C1 segment of cervical spinal cord (tissue), 14 donors: Measurements from ENCODE around the gene DYSF.
"Not testable (repeated sequence)": the region's sequence is repeated elsewhere in the genome, so short reads cannot be mapped to it uniquely, and the experiment has no call there.

Source experiments
- DNase-seq, 14 donors: peaks; one replicate each; lab custom pipeline; 2025; lab: John Stamatoyannopoulos, UW

DYSF gene

GRCh38 chr2:71472019-71472418 is 18.7 kb downstream of the DYSF start:
- DNase-seq: no peak

DNA sequence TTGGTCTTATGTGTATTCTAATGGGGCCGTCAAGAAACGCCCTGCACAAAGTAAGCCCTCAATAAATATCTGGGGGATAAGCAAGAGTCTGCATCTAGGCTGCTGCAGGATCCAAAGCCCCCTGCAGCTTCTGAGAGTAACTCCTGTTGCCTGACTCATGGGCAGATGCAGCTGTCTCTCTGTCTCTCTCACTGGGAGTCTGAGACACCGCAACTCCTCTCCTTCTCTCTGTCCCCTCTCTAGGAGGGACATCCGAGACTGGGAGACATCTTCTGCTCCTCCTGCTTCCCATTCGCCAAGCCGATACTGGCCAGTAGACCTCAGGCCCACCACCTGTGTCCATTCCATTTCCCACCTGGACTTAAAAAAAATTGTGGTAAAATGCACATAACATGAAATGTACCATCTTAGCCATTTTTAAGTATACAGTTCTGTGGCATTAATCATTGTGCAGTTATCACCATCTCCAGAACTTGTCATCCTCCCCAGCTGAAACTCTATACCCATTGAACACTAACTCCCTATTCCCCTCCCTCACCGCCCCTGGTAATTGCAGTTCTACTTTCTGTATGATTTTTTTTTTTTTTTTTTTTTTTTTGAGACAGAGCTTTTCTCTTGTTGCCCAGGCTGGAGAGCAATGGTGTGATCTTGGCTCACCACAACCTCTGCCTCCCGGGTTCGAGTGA is 20.1 kb downstream of the DYSF start:
- DNase-seq: no peak

DNA sequence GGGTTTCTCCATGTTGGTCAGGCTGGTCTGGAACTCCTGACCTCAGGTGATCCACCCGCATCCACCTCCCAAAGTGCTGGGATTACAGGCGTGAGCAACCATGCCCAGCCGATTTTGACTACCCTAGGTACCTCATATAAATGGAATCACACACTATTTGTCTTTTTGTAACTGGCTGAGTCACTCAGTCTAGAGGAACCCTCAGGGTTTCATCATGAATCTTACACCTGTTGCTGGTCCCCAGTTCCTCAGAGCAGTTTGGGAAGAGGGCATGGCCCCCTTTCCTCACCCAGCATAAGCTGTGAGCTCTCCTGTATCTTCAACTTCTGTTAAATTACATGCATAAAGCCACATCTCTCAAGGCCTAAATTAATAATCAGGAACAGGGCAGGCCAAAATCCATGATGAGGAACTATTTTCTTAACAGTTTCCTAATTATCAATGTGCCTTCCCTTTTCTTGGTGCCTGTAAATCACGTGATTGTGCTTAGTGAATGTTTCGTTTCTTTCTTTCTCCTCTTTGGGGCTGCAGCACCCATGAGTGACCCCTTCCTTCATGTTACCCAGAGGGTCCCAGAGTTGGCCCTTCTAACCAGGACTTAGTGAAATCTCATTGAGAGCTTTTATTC is 20.9 kb downstream of the DYSF start:
- DNase-seq: no peak

DNA sequence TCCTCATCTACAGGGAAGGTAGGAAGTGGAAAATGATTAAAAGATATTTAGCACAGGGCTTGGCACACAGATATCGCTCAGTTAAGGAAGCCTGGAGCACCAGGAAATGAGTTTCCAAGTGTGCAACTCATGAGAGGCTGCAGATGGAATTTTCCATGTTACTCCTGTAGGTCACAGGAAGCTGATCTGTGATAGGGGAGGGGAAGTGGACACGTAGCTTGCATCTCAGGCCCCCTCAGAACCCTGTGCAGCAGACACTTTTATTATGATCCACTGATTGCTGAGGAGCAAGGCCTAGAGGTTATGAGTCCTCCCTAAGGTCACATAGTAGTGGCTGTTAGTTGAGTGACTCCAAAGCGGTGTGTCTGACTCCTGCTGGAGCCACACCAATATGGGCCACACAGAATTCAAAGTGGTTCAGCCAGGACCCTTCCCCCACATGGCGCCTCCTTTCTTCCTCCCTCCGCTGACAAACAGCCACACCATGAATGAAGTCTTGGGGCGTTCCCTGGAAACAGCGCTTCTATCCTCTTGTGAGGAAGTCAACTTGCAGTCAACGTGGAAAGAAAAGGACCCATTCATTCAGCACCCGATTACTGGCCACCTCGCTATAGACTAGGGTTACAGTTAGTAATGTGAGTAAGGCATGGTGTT is 21.5 kb downstream of the DYSF start:
- DNase-seq: no peak

- DNase-seq: no peak
Measured at GRCh38 chr2:71476495-71476894, 23.1 kb downstream of the DYSF start.

GRCh38 chr2:71477231-71477691 is 23.9 kb downstream of the DYSF start:
- DNase-seq: no peak

DNA sequence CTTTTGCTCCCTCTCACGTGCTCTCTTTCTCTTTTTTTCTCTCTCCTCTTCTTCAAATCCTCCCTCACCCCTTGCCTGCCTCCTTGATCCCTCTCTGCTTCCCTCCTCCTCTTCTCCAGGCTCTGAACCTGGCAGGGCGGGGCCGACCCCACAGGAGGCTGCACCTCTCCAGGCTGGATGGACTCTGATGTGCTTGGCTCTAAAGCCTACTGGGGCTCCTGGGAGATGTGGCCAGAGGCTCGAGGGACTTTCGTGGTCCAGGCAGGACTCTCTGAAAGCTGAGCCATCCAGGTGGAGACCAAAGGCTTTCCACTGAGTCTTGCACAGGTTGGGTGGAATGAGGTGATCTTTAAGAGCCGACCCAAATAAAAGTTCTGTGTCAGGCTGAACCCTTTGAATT is 25.4 kb downstream of the DYSF start:
- DNase-seq: no peak

- no peak for DNase-seq
Measured at GRCh38 chr2:71479261-71479660, 25.9 kb downstream of the DYSF start.

DNA sequence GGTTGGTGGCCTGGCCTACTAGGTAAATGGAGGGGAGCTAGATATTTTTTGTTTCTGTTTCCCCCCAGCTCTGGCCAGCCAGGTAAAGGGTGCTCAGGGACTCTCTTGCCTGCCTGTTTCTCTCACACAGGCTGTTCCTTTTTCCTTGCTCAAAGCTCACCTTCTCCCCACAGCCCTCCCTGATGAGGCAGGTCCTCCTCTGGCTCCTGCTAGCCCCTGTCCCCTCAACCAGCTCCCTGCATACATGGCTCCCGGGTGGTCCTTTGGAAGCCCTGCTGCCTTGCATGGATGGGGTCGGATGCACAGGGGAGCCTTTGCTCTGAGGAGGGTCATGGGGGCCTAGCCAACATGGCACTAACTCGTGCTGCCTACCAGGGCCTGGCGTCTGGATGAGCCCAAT is 27.8 kb downstream of the DYSF start:
- no peak for DNase-seq

DNA sequence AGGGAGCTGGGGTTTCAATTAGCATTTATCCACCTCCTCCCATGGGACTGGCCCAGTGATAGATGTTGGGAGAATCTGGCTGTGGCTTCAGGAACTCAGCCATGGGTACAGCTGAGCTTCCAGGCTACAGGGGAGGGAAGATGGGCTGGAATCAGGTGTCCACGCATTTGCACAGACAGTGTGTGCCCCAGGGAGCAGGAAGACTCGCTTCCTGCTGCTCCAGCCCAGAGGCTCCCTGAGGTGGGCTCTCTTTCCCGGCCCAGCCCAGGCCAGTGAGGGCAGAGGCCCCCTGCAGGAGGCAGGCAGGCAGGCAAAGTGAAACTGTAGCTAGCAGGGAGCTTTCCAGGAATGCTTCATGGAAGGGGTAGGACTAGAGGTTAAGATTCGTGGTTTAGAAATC is 28.7 kb downstream of the DYSF start:
- DNase-seq: no peak

- no peak for DNase-seq
Measured at GRCh38 chr2:71483246-71483645, 29.9 kb downstream of the DYSF start.

DNA sequence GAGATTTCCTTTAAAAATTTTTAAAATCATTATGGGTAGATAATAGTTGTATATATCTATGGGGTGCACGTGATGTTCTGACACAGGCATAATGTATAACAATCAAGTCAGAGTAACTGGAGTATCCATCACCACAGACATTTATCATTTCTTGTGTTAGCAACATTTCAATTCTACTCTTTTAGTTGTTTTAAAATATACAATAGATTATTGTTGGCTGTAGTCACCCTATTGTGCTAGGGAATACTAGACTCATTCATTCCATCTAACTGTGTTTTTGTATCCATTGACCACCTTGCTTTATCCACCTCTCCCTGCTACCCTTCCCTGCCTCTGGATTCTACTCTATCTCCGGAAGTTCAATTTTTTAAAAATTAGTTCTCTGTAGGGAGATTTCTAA is 31.0 kb downstream of the DYSF start:
- no peak for DNase-seq

DNA sequence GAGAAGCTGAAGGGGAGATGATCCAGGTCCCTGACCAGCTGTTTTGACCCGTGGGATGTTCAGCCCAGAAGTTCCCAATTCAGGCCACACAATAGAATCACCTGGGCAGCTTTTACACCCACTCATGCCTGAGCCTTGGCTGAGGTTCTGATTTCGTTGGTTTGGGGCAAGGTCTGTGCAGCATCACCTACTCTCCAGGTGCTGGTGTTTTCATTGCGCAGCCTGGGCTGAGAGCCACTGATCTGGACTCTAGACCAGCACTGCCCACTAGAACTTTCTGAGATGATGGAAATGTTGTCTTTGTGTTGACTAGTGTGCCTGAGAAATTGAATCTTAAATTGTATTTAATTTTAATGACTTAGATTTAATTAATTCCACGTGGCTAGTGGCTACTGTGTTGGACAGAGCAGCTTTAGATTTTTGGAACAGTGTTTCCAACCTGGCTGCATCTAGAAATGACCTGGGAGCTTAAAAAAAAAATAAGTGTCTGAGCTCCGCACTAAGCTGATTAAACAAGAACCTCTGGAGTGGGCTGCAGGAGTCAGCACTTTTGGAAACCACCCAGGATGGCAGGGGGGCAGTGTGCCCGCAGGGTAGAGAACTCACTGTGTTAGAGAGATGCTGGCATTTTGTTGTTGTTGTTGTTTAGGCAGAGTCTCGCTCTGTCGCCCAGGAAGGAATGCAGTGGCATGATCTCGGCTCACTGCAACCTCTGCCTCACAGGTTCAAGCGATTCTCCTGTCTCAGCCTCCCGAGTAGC is 33.7 kb downstream of the DYSF start:
- no peak for DNase-seq

GRCh38 chr2:71491551-71491950 is 38.2 kb downstream of the DYSF start:
- not testable (repeated sequence) for DNase-seq

DNA sequence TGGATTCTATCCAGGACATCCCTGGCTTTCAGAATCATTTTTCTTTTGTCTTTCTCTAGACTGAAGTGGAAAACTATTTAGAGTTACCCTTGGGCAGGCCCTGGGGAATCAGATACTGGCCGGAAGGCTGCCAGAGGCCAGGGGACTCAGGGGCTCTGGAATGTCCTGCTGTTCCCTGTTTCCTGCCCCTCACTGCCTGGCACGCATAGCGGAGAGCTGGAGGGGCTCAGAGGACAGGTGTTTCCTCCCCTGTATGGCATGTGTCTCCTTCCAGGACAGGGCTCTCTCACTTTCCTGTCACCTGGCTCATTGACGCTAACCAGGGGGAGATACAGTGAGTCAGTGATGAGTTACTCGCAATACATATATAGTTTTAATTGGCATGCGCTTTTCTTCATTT is 38.8 kb downstream of the DYSF start:
- no peak for DNase-seq

DNA sequence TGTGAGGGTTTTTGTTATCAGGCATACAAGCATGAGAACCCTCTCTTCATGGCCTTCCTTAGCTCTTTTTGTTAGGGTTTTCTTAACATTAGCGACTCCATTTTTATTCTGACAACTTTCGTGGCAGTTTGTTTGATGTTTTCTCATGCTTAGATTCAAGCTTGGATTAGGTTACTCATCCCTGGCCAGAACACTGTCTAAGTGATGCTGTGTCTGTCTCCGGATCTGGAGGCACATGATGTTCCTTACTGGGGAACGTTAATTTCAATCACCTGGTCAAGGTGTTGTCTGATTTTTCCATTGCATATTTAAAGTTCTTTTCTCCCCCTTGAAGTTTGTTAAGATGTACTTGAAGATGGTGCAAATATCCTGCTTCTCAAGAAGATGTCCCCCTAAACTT is 40.7 kb downstream of the DYSF start:
- DNase-seq: no peak

DNA sequence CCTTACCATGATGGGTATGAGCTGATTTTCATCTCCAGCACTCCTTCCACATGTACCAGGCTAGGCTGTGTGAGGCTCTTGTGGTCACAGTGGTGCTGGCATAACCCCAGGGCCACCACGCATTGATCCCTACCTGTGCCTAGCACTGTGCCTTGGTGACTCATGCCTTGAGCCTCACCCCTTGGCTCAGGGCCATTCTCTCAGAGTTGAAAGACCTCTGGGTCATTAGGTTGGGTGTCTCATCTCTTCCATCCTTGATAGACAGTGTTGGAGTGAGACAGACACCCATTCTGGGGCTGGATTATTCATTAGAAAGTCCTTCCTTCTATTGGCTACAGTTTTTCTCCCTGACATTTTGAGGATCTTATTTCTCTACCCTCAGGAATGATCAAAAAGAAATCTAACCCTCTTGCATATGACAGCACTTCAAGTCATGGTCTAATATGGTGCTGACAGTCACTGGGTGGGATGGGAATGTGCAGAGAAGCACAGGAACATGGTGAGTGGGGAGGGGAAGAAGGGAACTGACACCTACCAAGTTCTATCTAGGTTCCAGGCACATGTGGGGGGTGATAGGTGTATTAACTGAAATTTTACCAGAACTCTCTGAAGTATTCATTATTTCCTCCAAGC is 41.3 kb downstream of the DYSF start:
- DNase-seq: no peak

DNA sequence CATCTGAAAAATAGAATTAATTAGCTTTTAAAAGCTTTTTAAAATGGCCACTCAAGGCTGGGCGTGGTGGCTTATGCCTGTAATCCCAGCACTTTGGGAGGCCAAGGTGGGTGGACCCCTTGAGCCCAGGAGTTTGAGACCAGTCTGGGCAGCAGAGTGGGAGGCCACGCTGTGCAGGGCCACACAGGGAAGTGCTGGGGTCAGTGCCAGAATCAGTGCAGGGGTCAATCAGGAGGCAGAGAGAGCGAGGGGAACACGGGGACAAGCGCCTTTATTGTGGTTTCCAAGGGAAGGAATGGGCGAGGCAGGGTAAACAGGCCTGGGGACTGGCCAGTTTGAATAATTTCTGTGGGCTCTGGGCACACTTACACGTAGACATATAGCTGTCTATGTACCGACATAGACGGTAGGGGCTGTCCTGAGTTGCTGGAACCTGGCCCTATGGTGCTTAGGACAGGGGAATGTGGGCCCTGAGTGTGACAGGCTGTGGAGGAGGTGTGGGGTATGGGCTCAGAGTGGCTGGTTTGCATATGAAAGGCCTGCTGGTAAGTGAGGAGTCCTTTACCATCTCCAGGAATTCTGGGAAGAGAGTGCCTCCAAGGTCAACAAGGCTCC is 42.9 kb downstream of the DYSF start:
- no peak for DNase-seq

GRCh38 chr2:71498261-71498701 is 44.9 kb downstream of the DYSF start:
- DNase-seq: no peak

DNA sequence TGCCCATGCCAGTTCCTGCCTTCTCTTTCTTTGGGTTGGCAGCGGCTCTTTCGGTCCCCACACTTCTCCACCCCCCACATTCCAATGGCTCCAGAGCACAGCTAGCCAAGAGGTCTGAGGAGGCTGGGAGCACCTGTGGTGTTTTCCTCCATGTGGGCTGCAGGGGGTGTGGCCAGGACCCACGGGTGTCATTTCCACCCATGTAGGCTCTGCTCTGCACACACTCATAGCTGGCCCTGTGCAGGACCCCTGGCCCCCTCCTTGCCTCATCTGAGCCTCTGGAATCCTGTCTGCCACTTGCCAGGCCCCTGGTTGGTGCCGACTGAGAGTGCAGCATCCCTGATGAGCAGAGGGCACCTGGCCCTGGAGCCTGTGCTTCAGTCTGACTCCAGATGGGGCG is 46.3 kb downstream of the DYSF start:
- DNase-seq: no peak

DNA sequence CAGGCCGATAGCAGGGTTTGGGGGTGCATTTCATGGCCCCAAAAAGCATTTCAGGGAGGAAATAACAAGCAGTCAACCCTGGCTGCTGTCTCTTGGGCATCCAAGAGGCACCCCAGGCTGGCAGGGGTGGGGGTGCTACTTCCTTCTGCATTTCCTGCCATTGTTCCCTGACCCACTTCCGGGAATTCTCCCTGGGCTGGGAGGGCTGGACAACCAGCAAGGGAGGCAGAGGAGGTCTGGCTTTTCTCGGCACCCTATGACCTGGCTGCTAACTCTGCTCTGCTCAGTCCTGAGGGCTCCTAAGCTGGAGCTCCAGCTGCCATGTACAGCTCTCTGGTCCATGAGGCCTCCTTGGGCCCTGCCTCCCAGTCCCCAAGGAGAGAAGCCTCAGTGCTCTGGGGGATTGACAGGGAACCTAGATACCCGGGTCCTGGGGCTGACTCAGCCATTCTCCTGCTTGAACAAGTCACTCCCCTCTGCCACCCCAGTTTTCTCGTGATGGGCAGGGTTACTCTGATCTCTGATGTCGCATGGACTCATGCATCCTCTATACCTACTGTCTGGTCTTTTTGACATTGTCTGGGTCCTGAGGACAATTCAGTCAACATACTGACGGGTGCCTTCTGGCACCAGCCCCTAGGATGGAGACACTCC is 47.2 kb downstream of the DYSF start:
- DNase-seq: no peak
